Endothelial cell (in vitro differentiated cells): Measurements from ENCODE around the gene TLL2. TPM values are rescaled to one million over a fixed set of nuclear protein-coding genes. Genes with fewer than 3 reads are reported as not detected.

Source experiments
- DNase-seq: peaks from one replicate; pipeline ENCODE4 v3.0.0; 2021; ENCODE audit warnings: low spot score
- H3K27ac Mint-ChIP-seq: one replicate; pipeline ENCODE4 v1.8.0; 2021; ENCODE audit warnings: mixed read lengths, inconsistent platforms; ENCODE audit not compliant: unreplicated experiment
- H3K27me3 Mint-ChIP-seq: one replicate; pipeline ENCODE4 v1.8.0; 2021; ENCODE audit warnings: mild to moderate bottlenecking, moderate library complexity, mixed read lengths, inconsistent platforms; ENCODE audit not compliant: unreplicated experiment
- H3K36me3 Mint-ChIP-seq: one replicate; pipeline ENCODE4 v1.8.0; 2021; ENCODE audit warnings: mild to moderate bottlenecking, low read depth, mixed read lengths, inconsistent platforms; ENCODE audit not compliant: unreplicated experiment
- H3K4me1 Mint-ChIP-seq: one replicate; pipeline ENCODE4 v1.8.0; 2021; ENCODE audit warnings: mild to moderate bottlenecking, mixed read lengths, inconsistent platforms; ENCODE audit not compliant: unreplicated experiment
- H3K4me3 Mint-ChIP-seq: one replicate; pipeline ENCODE4 v1.8.0; 2021; ENCODE audit warnings: mild to moderate bottlenecking, mixed read lengths, inconsistent platforms; ENCODE audit not compliant: unreplicated experiment
- H3K9me3 Mint-ChIP-seq: one replicate; pipeline ENCODE4 v1.8.0; 2021; ENCODE audit warnings: mixed read lengths, inconsistent platforms; ENCODE audit not compliant: unreplicated experiment
- CTCF ChIP-seq: fragments of 200-600 bp; sonication (generic); IDR thresholded peaks from one replicate; pipeline ENCODE4 v1.5.0; 2021; ENCODE audit warnings: antibody characterized with exemption; ENCODE audit not compliant: unreplicated experiment
- total RNA-seq: library from RNA; stranded (reverse); fragmentation: NEBNext Ultra II Directional; extraction: Animal tissue kit (Norgen Biotek cat#: 25700); gene quantifications from one replicate; pipeline ENCODE4 v1.2.1, GENCODE V29; 2021; ENCODE audit not compliant: unreplicated experiment

The TLL2 gene
- total RNA-seq, 1 donor from 2014 or later: 0.41 TPM

DNA sequence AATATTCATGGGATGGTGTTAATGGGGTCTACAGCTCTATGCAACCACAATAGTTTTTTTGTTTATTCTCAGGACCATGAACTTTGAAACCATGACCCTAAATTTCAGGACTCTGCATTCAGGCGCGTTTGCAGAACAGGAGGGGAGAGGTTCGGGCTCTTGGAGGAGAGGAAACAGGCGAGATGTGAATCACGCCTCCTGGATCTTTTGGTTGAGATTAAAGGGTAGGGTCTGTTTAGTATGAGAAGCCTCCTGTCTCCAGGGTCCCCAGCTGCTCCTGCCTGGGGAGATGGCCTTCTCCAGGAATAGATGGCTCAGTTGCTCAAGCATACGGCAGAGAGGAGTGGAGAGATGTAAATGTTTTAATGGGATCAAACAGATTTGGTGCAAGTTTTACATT is 18.2 kb downstream of the TLL2 start:
- no peak for DNase-seq
- H3K4me3 Mint-ChIP-seq: no peak overlapping the region
- H3K9me3 Mint-ChIP-seq: no peaks in the 10 kb centered on the region
- peaks cover 14% of the 10 kb centered on the region for H3K4me1 Mint-ChIP-seq
- no peaks in the 10 kb centered on the region for H3K27me3 Mint-ChIP-seq
- H3K27ac Mint-ChIP-seq: no peak overlapping the region
- no peak for TF ChIP-seq CTCF
- no peaks in the 10 kb centered on the region for H3K36me3 Mint-ChIP-seq

DNA sequence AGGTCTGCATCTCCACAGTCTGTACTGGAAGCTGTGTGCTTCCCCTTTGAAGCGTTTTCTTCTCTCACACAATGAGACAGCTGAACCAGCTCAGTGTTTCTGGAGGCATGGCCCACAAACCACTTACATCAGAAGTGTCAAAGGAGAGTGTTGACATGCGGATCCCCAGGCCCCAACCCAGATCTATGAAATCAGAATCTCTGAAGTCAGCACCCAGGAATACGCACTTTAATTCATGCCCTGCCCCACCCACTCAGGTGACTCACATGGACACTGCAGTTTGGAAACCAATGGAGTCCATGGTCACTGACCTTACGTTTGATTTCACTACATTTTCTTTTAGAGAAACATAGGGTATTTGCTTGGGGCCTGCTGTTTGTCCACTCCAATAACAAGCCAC is 19.0 kb downstream of the TLL2 start:
- no peaks in the 10 kb centered on the region for H3K36me3 Mint-ChIP-seq
- H3K27ac Mint-ChIP-seq: no peak overlapping the region
- peaks cover 14% of the 10 kb centered on the region for H3K4me1 Mint-ChIP-seq
- no peak for DNase-seq
- no peaks in the 10 kb centered on the region for H3K9me3 Mint-ChIP-seq
- TF ChIP-seq CTCF: no peak
- no peaks in the 10 kb centered on the region for H3K27me3 Mint-ChIP-seq
- no peak overlapping the region for H3K4me3 Mint-ChIP-seq

GRCh38 chr10:96493871-96494525 is 19.7 kb downstream of the TLL2 start:
- Mint-ChIP-seq H3K9me3 (no peaks in the 10 kb centered on the region), H3K4me1 (peaks cover 14% of the 10 kb centered on the region), H3K27me3 (no peaks in the 10 kb centered on the region), H3K36me3 (no peaks in the 10 kb centered on the region), H3K4me3 (no peak overlapping the region), H3K27ac (no peak overlapping the region)
- DNase-seq: no peak
- no peak for TF ChIP-seq CTCF

DNA sequence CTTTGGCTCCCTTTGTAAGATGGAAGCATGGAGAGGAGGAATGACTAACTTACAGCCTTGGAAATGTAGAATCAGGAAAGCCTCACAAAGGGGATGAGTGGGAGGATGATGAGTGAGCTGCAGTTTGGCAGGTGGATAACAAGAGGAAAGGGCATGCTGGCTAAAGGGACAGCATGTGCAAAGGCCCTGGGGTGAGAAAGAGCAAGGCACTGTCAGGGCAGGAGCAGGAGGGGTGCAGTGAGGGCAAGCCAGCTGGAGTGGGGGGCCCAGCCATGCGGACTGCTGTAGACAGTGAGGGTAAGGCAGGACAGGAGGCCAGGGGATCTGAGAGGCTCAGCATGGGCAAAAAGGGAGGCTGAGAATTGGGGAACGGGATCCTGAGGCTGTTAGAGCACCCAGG is 20.5 kb downstream of the TLL2 start:
- Mint-ChIP-seq H3K36me3 (no peaks in the 10 kb centered on the region), H3K27ac (no peak overlapping the region), H3K4me1 (peaks cover 14% of the 10 kb centered on the region), H3K4me3 (no peak overlapping the region), H3K27me3 (no peaks in the 10 kb centered on the region), H3K9me3 (no peaks in the 10 kb centered on the region)
- no peak for DNase-seq
- no peak for TF ChIP-seq CTCF

DNA sequence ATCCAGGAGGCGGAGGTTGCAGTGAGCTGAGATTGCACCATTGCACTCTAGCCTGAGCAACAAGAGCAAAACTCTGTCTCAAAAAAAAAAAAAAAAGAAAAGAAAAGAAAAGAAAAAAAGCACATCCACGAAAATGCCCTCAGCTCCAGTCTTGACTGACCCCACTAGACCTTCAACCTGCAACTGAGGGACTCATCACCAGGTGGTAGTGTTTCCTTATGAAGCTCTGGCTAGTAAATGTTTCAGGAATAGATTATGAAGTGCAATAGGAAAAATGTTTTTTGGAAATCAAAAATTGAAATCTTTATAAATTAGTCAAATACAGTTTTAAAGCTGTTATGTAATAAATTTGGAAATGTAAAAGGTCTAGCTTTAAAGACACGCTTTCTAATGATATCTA is 22.4 kb downstream of the TLL2 start:
- TF ChIP-seq CTCF: no peak
- no peak for DNase-seq
- no peaks in the 10 kb centered on the region for H3K27me3 Mint-ChIP-seq
- H3K9me3 Mint-ChIP-seq: no peaks in the 10 kb centered on the region
- H3K4me3 Mint-ChIP-seq: no peak overlapping the region
- no peaks in the 10 kb centered on the region for H3K36me3 Mint-ChIP-seq
- no peak overlapping the region for H3K27ac Mint-ChIP-seq
- H3K4me1 Mint-ChIP-seq: peaks cover 9% of the 10 kb centered on the region
